IPS-11a (cell line): ENCODE measurements around the gene CGB2.
A peak's percentile ranks its signal among the peaks of the same experiment; 100 is the strongest.
"Not testable (repeated sequence)": the region's sequence is repeated elsewhere in the genome, so short reads cannot be mapped to it uniquely, and the experiment has no call there.

Experiments
- H3K4me3 ChIP-seq: one replicate; pipeline ENCODE4 v1.5.1; 2013; ENCODE audit warnings: low read depth, low read length, control low read depth

The CGB2 gene

GRCh38 chr19:49009828-49010227 is 21.9 kb upstream of the CGB2 start:
- no peak overlapping the region for H3K4me3 ChIP-seq

- H3K4me3 ChIP-seq = no peak overlapping the region
Measured at GRCh38 chr19:49010453-49010852, 21.2 kb upstream of the CGB2 start.

GRCh38 chr19:49011194-49011593 is 20.5 kb upstream of the CGB2 start:
- H3K4me3 ChIP-seq = no peak overlapping the region

GRCh38 chr19:49014123-49014869 is 17.4 kb upstream of the CGB2 start:
- H3K4me3 ChIP-seq = no peak overlapping the region

GRCh38 chr19:49014870-49015255 is 16.8 kb upstream of the CGB2 start:
- H3K4me3 ChIP-seq = no peak overlapping the region

- no peak overlapping the region for H3K4me3 ChIP-seq
Measured at GRCh38 chr19:49016067-49016839, 15.4 kb upstream of the CGB2 start.

- H3K4me3 ChIP-seq = peak within 1 kb of the TSS; percentile 20
Measured at GRCh38 chr19:49017041-49017665, 14.5 kb upstream of the CGB2 start, which contains the start of gene LHB. Gene LHB (minus strand): TSS chr19:49017091. CDS start chr19:49017081, 10 bp downstream.

GRCh38 chr19:49017666-49018351 is 13.9 kb upstream of the CGB2 start:
- H3K4me3 ChIP-seq = peak overlapping the region; percentile 20

- H3K4me3 ChIP-seq = peak overlapping the region; percentile 17
Measured at GRCh38 chr19:49018388-49019241, 13.1 kb upstream of the CGB2 start.

- H3K4me3 ChIP-seq = no peak overlapping the region
Measured at GRCh38 chr19:49019242-49019932, 12.3 kb upstream of the CGB2 start.

- H3K4me3 ChIP-seq = no peak overlapping the region
Measured at GRCh38 chr19:49020342-49020741, 11.3 kb upstream of the CGB2 start.

- H3K4me3 ChIP-seq = no peak overlapping the region
Measured at GRCh38 chr19:49020931-49021895, 10.5 kb upstream of the CGB2 start.

- H3K4me3 ChIP-seq = no peak overlapping the region
Measured at GRCh38 chr19:49022116-49022515, 9.6 kb upstream of the CGB2 start.

GRCh38 chr19:49024233-49024632 is 7.5 kb upstream of the CGB2 start, which contains the start of gene CGB3:
Gene CGB3 (minus strand): TSS chr19:49024333. CDS start chr19:49023971, 362 bp downstream.
- H3K4me3 ChIP-seq = not testable (repeated sequence)

GRCh38 chr19:49025088-49025487 is 6.6 kb upstream of the CGB2 start:
- H3K4me3 ChIP-seq = not testable (repeated sequence)

- not testable (repeated sequence) for H3K4me3 ChIP-seq
Measured at GRCh38 chr19:49025599-49025998, 6.1 kb upstream of the CGB2 start.

- H3K4me3 ChIP-seq = not testable (repeated sequence)
Measured at GRCh38 chr19:49028686-49029085, 3.0 kb upstream of the CGB2 start.

GRCh38 chr19:49029749-49030148 is 1.9 kb upstream of the CGB2 start:
- not testable (repeated sequence) for H3K4me3 ChIP-seq
